NCI-H1105 treated with DMSO at 0.1 percent for 48 hours (cell line): ENCODE data around the gene DVL2.

Source experiments
- DNase-seq: peaks from one replicate; lab custom pipeline; 2025; lab: John Stamatoyannopoulos, UW

DVL2 gene

DNA sequence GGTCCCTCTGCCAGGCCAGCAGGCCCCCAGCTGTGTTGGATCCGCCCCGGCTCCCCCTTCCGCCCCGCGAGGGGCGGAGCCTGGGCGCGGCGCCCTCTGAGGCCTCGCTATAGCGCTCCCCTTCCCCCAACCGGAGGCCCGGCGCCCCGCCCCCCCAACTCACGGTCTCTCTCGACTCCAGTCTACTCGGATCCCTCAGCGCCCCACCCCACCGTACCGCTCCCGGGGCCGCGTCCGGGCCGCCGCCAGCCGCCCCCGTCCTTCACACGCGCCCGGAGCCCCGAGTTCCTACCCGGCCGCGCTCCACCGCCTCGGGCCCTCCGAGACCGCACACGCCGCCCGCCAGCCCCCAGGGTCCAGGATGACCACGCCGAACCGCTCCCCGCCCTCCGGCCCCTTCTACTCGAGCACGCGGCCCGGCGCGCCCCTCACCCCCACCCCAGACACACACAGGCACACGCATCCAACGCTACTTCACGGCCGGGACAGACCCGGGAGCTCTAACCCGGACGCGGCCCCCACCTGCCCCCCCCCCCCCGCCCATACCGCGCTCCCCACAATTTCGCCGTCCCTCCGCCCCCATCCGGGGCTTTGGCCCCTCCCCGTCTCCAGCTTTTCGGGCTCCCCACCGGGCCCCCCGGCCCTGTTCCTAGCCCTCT lies 3.6 kb upstream of the DVL2 start:
- peak; percentile 23 for DNase-seq

DNA sequence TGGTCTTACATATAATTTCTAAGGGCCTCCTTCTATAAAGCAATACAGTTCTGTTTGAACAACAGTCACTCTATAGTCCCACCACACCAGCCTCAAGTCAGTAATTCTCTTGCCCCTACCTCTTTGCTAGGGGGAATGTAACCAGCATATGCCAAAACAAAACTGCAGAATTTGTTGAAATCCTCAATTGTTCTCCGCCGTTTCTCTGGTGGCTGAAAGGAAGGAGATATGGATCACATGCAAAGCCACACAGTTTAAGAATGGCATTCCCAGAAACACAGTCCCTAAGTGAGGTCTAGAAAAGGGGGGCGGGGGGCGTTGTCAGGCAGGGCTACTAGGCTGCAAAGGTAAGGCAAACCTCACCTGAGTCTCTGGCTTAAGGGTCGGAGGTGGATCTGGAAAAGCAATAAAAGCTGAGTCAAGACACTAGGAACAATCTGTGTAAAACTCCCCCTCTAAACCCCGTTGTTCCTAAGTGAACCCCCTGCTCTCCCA lies 3.0 kb upstream of the DVL2 start:
- no peak for DNase-seq

DNA sequence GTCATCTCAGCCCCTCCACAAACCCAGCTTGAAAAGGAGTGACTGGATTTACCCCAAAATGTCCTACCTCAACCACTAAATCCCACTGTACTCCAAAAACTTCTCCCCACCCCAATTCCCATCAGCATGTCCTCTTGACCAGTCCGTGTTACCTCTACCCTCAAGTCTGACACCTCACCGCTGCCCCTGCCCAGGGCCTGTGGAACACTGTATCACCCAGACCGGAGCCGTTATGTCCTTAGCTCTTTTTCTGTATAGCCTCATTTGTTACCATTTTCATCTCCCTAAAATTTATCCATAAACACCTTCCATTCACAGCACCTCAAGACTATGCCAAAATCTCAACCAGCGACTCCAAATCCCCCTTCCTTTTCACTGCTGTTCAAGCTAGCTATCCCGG lies 2.5 kb upstream of the DVL2 start:
- no peak for DNase-seq

DNA sequence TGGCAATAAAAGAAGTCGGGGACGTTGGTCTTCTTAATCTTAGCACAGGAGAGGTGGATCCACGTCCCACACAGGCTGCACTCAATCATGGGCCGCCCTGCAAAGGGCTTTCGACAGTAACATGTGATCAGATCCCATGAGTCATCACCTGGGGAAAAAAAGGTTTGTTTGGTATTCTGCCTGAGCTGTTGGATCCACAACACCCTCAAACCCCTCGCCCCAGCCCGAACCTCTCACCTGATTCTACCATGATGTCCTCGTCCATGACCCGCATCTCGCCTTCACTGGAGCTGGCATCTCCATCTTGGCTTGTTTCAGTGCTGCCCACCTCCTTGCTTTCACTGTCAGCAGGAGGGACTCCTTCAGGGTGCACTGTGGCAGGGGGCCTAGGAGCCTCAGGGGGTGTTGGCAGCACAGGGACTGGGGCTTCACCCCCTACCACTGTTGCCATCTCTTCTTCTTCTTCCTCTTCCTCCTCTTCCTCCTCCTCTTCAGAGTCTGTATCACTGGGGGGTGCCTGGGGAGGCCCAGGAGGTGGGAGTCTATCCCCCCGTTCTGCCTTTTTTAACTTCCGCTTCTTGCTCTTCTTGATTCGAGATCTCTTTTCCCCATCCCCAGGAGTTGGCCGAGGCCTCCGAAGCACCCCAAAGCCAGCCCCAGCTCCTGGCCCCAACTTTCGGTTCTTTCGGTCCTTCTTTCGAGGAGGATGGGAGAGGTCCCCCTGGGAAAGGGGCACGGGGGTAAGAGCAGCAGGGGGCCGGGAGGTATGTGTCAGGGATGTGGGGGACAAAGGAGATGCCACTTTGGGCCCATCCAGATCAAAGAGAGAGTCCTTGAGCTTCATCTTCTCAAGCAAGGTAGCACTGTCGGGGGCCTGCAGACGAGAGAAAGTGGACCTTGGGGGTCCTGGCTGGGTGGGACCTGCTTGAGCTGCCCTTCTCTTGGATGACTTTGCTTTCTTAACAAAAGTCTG lies 1.7 kb upstream of the DVL2 start:
- DNase-seq: no peak

DNA sequence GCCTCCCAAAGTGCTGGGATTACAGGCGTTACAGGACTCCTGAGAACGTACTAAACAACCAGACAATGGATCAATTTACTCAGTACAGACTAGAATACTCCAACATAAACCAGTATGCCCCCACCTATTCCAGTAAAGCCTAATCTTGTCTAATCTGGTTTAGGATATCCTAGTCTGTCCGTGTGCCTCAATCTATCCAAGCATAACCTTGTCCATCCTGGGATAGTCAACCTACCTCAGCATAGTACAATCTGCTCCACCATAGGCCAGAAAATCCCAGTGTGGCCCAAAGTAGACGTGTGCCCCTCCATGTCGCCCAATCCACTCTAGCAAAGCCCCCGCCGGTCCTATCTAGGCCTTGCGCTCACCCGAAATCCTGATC lies 625 bp downstream of the DVL2 start:
- no peak for DNase-seq

DNA sequence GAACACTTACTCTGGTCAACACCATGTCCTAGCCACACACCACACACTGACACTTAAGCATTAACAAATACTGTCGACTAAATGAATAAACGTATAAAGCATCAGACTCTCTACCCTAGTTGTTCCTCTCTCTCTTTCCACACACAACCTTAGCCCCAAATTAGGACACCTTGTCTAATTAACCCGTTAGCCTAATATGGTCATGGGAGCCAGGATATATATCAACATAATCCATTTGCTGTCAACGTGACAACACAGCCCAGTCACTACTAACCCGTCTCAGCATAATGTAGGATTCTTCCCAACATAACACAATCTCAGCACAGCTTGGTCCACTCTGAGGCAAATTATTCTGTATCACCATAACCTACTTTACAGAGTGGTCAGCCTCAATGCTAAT lies 2.2 kb downstream of the DVL2 start:
- no peak for DNase-seq

DNA sequence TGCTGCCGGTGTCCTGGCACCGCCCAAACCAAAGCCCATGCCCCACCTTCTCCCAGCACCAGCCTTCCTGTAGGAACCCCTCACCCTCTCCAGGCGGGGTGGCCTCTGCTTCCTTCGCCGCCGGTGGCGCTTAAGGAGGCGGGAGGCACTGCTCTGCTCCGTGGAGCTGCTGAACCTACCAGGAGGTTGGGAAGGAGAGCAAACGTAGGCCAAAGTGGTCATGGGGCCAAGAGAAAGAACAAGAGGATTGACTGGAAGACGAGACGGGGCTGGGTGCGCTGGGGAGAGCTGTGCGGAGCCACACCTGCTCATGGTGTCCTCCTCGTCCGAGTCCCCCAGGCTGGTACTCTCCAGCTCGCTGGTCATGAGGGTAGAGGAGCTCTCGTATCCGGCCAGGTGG lies 4.8 kb downstream of the DVL2 start:
- no peak for DNase-seq

DNA sequence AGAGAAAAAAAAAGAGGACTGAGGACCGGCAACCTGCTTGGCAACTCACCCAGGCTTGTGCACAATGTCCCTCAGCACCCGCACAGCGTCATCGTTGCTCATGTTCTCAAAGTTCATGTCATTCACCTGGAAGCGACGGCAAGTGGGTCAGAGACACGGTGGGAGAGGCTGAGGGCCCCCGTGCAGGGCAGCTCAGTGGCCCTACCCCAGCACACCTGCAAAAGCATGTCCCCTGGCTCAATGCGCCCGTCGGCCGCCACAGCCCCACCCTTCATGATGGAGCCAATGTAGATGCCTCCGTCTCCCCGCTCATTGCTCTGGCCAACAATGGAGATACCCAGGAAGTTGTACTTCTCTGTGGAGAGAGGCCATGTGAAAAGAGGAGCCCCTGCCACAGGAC lies 5.4 kb downstream of the DVL2 start:
- no peak for DNase-seq

DNA sequence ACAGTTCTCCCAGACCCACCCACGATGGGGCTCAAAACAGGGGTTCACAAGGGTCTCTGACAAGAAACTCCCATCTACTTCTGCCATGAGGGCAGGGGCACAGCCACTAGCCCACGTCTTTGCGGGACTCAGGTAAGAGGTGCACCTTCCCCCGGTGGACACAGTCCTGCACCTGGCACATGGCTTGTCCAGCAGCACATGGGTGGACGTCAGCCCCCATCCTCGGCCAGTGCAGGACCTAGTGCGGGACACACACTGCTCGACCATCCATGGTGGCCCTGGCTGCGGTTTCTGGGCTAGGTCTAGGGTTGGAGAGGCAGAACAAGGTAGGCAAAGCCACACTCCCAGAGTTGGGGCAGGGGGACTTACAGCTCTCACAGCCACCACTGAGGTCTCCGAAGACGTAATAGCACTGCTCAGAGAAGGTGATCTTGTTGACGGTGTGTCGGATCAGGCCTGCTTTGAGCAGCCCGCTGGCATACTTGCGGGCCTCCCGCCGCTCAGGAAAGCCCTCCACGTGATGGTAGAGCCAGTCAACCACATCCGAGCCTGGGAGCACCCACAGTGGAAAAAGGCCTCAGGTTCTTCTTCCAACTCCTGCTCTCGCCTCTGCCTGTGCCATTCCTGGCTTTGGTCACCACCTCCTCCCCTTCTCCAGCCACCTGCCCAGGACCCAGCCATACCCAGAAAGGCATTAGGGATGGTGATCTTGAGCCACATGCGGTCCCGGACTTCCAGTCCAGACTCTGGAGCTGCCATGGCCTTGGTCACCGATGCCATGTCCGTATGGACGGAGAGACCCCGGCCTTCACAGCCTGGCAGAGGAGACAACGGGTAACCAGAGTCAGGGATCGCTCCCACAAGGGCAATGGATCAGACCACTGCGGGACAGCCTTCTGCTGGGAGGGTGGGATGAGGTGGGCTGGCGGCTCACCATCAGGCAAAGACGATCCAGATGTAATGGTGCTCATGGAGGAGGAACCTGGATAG lies 7.3 kb downstream of the DVL2 start:
- no peak for DNase-seq

DNA sequence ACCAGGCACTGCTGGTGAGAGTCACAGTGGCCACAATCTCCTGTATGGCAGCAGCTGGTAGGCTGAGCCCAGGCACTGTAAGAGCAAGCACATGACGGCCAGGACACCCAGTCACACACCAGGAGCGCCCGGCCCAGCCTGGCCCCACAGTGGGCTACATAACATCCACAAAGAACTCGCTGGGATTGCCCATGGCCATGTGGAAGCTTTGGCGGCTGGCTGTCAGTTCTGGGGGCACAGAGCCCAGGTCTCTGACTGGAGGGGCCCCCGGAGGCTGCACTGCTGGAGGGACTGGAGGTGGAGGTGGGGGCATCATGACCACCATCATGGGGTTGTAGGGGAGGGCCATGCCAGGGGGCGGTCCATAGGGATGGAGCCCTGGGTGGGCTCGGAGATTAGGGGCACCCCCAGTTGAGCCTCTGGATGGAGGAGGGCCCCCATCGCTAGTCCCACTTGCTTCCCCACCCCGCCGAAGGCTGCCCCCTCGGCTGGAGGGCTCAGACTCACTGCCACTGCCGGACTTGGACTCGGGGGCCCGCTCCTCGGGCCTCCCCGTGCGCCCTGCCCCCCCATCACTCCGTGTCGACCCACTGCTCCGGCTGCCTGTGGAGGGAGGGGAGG lies 8.5 kb downstream of the DVL2 start:
- DNase-seq: no peak

DNA sequence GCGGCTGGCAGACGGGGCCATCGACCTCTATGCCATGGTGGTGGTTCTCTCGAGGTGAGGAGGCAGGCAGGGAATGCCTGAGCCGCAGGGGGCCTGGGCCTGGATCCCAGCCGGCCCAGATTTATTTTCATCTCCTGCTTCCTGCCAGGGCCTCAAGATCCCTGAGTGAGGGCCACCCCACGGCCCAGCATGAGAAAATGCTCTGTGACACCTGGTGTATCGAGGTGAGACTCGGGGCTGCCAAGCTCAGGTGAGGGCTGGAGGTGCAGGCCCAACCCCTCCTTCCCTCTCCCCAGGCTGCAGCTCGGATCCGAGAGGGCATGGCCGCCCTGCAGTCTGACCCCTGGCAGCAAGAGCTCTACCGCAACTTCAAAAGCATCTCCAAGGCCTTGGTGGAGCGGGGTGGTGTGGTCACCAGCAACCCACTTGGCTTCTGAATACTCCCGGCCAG lies 9.6 kb downstream of the DVL2 start:
- no peak for DNase-seq

DNA sequence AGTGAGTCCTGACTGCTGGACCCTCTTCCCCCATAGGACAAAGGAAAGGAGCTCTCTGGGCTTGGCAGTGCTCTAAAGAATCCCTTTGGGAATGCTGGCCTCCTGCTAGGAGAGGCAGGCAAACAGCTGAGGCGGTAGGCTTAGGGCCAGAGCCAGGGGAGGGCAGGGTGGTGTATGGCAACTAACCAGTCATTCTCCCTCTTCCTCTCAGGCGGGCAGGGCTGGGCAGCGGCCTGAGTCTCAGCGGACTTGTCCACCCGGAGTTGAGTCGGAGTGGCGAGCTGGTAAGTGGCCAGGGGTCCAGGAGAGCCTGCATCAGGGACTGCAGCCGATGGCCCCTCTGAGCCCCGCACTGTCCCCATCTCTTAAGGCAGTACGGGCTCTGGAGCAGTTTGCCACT lies 10.2 kb downstream of the DVL2 start:
- no peak for DNase-seq

DNA sequence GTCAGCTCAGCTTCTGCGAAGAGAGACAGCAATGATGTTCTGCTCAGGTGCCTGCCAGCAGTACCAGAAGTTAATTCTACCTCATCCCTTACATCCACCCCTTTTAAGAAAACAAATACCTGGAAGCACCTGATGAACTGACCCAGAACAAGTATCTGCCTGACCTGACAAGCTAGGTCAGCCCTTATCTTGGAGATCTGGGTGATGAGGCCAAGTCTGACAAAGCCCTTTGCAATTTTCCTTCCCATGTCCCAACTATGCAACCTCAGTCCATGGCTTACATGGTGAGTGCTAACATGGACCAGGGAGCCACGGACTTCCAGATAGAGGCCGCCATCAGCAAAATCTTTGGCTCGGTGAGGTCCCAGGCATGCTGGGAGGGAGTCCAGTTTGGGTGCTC lies 10.9 kb downstream of the DVL2 start:
- no peak for DNase-seq

DNA sequence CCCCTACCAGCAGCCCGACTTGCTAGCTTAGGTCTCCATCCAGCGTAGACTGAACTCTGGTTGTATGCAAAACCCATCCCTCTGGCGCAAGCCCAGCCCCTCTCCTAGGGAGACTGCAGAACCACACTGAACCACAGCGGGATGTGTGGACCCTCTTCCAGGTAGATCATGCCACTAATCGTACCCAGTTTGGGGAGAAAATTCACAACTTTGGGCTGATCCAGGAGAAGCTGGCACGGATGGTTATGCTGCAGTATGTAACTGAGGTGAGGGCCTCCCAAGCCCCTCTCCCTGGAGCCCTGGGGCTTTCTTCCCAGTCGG lies 11.4 kb downstream of the DVL2 start:
- DNase-seq: no peak

DNA sequence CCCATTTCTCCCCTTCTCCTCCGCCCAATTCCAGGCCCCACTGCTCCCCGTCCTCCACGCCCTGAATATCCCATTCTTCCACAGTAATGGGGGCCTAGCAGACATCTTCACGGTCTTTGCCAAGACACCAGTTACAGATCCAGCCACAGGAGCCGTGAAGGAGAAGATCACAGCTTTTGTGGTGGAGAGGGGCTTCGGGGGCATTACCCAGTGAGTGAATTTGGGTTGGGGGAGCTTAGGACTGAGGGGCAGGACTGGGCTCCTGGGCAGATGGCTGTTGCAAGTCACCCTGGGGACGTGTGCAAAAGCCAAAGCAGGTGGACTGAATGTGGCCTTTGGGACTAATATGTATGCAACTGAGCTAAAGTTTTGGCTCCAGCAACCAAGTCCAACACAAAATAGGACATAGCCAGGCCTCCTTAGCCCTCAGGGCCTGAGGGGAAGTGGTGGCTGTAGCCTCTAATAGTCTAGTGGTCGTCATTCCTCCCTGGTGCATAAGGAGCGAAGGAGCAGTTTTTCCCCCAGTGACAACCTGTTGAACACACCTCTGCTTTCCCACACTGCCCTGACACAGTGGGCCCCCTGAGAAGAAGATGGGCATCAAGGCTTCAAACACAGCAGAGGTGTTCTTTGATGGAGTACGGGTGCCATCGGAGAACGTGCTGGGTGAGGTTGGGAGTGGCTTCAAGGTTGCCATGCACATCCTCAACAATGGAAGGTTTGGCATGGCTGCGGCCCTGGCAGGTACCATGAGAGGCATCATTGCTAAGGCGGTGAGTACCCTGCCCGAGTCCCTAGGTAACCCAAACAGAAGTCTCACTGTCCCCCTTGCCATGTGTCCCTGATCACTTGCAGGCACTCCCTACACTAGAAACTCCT lies 12.0 kb downstream of the DVL2 start:
- no peak for DNase-seq

DNA sequence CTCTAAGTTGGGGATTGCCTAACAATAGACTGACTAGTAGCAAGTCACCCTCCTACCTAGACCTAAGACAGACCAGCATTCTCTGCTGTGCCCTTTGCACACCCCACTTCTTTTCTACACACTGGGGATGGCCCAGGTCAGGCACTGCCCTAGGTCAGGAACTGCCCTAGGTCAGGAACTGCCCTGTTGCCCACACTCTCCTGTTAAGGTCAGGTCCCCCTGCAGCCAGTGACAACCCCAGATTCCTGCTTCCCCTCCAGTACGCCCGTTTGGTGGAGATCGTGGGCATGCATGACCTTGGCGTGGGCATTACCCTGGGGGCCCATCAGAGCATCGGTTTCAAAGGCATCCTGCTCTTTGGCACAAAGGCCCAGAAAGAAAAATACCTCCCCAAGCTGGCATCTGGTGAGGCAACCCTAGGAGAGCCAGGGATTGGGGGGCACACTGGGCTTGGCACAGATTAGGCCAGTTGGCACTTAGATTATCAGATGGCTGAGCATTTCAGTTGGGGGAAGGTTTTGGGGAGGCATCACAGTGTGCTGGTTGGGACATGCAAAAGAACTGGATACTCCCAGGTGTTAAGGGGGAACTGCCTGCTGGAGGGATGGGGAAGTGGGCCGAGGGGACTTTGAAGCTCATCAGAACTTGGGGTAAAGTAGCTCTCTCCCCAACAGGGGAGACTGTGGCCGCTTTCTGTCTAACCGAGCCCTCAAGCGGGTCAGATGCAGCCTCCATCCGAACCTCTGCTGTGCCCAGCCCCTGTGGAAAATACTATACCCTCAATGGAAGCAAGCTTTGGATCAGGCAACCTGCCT lies 12.8 kb downstream of the DVL2 start:
- no peak for DNase-seq

DNA sequence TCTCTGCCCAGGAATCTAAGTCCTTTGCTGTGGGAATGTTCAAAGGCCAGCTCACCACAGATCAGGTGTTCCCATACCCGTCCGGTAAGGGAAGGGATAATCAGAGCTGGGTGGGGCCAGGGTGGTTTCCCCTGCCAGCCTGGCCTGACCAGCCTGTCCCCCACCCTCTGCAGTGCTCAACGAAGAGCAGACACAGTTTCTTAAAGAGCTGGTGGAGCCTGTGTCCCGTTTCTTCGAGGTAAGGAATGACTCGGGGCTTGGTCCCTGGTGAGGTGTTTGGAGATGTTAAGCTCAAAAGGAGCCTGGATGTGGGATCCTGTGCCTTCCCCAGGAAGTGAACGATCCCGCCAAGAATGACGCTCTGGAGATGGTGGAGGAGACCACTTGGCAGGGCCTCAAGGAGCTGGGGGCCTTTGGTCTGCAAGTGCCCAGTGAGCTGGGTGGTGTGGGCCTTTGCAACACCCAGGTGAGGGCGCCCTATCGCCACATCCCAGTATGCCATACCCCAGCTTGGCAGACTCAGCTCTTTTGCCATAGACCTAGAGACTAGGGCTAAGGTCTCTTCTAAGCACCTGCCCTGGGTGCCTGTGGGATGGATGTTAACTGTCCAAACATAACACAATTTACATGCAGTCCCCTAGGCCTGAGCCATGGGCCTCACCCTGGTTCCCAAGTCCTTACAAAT lies 13.6 kb downstream of the DVL2 start:
- DNase-seq: peak; percentile 57

DNA sequence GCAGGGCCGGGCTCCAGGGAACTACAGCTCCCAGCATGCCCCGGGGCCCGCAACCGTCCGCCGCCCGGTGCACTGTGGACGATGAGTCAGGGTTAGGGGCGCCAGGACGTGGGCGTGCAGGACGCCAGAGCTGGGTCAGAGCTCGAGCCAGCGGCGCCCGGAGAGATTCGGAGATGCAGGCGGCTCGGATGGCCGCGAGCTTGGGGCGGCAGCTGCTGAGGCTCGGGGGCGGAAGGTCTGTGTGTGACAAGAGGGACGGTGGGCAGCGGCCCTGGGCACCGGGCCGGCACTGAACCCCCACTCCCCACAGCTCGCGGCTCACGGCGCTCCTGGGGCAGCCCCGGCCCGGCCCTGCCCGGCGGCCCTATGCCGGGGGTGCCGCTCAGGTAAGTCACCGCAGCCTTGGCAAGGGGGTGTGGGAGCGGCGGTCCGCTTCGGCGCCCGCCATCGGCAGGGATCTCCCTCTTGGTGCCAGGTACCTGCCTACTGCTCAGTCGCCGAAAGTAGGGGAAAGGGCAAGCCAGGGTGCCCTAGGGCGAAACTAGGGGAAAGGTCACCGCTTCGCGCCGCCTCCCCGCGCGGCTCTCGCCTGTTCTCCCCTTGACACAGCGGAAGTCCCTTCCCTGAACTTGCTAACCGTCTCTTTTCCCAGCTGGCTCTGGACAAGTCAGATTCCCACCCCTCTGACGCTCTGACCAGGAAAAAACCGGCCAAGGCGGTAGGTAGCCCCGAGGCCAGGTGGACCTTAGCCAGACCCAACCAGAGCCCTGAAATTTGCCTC lies 14.3 kb downstream of the DVL2 start, which contains the start of the genes ACADVL and DLG4:
Gene ACADVL (plus strand): TSS at position 127 of the 781 bp plus-strand sequence. CDS start 47 bp downstream, at position 174.
Gene DLG4 (minus strand): TSS at position 25 of the 781 bp plus-strand sequence.
- DNase-seq: peak; percentile 79
